Esophagus muscularis mucosa (tissue), 4 donors: ENCODE results near the gene ETF1. TPM values are rescaled to one million over a fixed set of nuclear protein-coding genes. Genes with fewer than 3 reads are reported as not detected.

Experiments used
- DNase-seq: peaks from one replicate; pipeline ENCODE4 v3.0.0-alpha.2; 2017; ENCODE audit errors: extremely low spot score
- H3K27ac ChIP-seq, 4 donors: fragments of 200-600 bp; sonication (generic); replicated peaks in 1 of 4; 1 replicate in 3 of 4; 2 replicates in 1 of 4; pipeline ENCODE4 v1.5.1; 2016 to 2019; ENCODE audit warnings: mild to moderate bottlenecking in 1 of 4
- H3K27me3 ChIP-seq, 4 donors: fragments of 200-600 bp; sonication (generic); one replicate each; pipeline versions ENCODE4 v1.5.1 to v1.6.0; 2016 to 2019
- H3K36me3 ChIP-seq, 4 donors: fragments of 200-600 bp; sonication (generic); one replicate each; pipeline ENCODE4 v1.5.1; 2016 to 2019
- H3K4me1 ChIP-seq, 4 donors: fragments of 200-600 bp; sonication (generic); one replicate each; pipeline ENCODE4 v1.5.1; 2016 to 2019
- H3K4me3 ChIP-seq, 4 donors: fragments of 200-600 bp; sonication (generic); 1 replicate in 2 of 4; 2 replicates in 2 of 4; pipeline ENCODE4 v1.5.1; 2016 to 2019; ENCODE audit warnings: mild to moderate bottlenecking in 4 of 4, moderate library complexity in 1 of 4
- H3K9me3 ChIP-seq, 4 donors: fragments of 200-600 bp; sonication (generic); 1 replicate in 3 of 4; 2 replicates in 1 of 4; pipeline ENCODE4 v1.5.1; 2016 to 2019
- CTCF ChIP-seq, 3 experiments: fragments of 200-600 bp in 2 of 3; fragments of 450-650 bp in 1 of 3; sonication (generic) in 2 of 3; IDR thresholded peaks; one replicate each; pipeline ENCODE4 v1.5.1; 2017 to 2019; ENCODE audit warnings: antibody characterized with exemption in 3 of 3, mild to moderate bottlenecking in 2 of 3, moderate library complexity in 1 of 3
- EP300 ChIP-seq: sonication (generic); formaldehyde crosslinking; IDR thresholded peaks from one replicate; pipeline ENCODE4 v1.6.1; 2017; ENCODE audit warnings: antibody characterized with exemption
- POLR2A ChIP-seq: fragments of 450-650 bp; IDR thresholded peaks from one replicate; pipeline ENCODE4 v1.6.1; 2017; ENCODE audit warnings: antibody characterized with exemption, moderate library complexity, mild to moderate bottlenecking, low read depth
- POLR2AphosphoS5 ChIP-seq, 2 donors: sonication (generic); formaldehyde crosslinking; IDR thresholded peaks; one replicate each; pipeline ENCODE4 v1.6.1; 2017; ENCODE audit warnings: antibody characterized with exemption in 2 of 2
- whole genome bisulfite sequencing: methylation state at CpG from one replicate; pipeline ENCODE4 v1.1.5; 2018; 5-methylcytosine and 5-hydroxymethylcytosine counted together
- intact Hi-C: fragments of 100-400 bp; cut with DNase I; formaldehyde crosslinking; loops from one replicate; pipeline ENCODE4 v1.15.1; 2023
- total RNA-seq, 4 donors: library from RNA; depleted of rRNA; stranded (reverse); fragments of >200 nt; gene quantifications; one replicate each; pipeline versions ENCODE4 v1.1.0 to v1.2.1, GENCODE V29; 2016

Gene ETF1
- total RNA-seq, 4 donors from 2014 or later = 90.5 to 154 (median 111) TPM

- Histone ChIP-seq H3K9me3 (no peaks in the 10 kb centered on the region), H3K4me1 (peaks cover 0 to 12% (median 4%) of the 10 kb centered on the region in 4 donors), H3K27me3 (no peaks in the 10 kb centered on the region), H3K27ac (no peak overlapping the region), H3K36me3 (peaks cover 71 to 100% (median 93%) of the 10 kb centered on the region in 4 donors), H3K4me3 (no peak overlapping the region)
- no peak for TF ChIP-seq POLR2AphosphoS5 (IDR thresholded peaks at IDR 0.05)
- TF ChIP-seq POLR2A = no peak
- TF ChIP-seq CTCF (IDR thresholded peaks at IDR 0.05) = no peak
- TF ChIP-seq EP300 = no peak
- intact Hi-C loops = no loop called here
- no peak for DNase-seq
- 71% methylated on average over 3 of the region's 3 CpGs for WGBS
These were observed 20.5 kb upstream of the ETF1 start for GRCh38 chr5:138563340-138564118.

GRCh38 chr5:138560971-138561370 lies 17.9 kb upstream of the ETF1 start:
- Histone ChIP-seq H3K27me3 (no peaks in the 10 kb centered on the region), H3K27ac (no peak overlapping the region), H3K36me3 (peaks cover 71 to 100% (median 94%) of the 10 kb centered on the region in 4 donors), H3K4me3 (no peak overlapping the region), H3K9me3 (no peaks in the 10 kb centered on the region), H3K4me1 (peaks cover 0 to 12% (median 4%) of the 10 kb centered on the region in 4 donors)
- 94% methylated on average over 6 of the region's 6 CpGs for WGBS
- no peak for DNase-seq
- intact Hi-C loops = no loop called here
- TF ChIP-seq POLR2A (no peak), EP300 (no peak), CTCF (IDR thresholded peaks at IDR 0.05) (no peak), POLR2AphosphoS5 (IDR thresholded peaks at IDR 0.05) (no peak)

- Histone ChIP-seq H3K4me3 (no peak overlapping the region), H3K36me3 (peaks cover 68 to 100% (median 94%) of the 10 kb centered on the region in 4 donors), H3K27ac (no peak overlapping the region), H3K27me3 (no peaks in the 10 kb centered on the region), H3K9me3 (no peaks in the 10 kb centered on the region), H3K4me1 (peaks cover 0 to 12% (median 4%) of the 10 kb centered on the region in 4 donors)
- WGBS = 84% methylated on average over 7 of the region's 7 CpGs
- no peak for DNase-seq
- TF ChIP-seq POLR2A = no peak
- TF ChIP-seq CTCF (IDR thresholded peaks at IDR 0.05) = no peak
- no peak for TF ChIP-seq POLR2AphosphoS5 (IDR thresholded peaks at IDR 0.05)
- no peak for TF ChIP-seq EP300
- intact Hi-C loops = no loop called here
These were observed 16.9 kb upstream of the ETF1 start for GRCh38 chr5:138559937-138560336.

GRCh38 chr5:138557677-138558076 lies 14.6 kb upstream of the ETF1 start:
- Histone ChIP-seq H3K27me3 (no peaks in the 10 kb centered on the region), H3K4me3 (no peak overlapping the region), H3K36me3 (peaks cover 63 to 97% (median 92%) of the 10 kb centered on the region in 4 donors), H3K4me1 (no peaks in the 10 kb centered on the region), H3K9me3 (no peaks in the 10 kb centered on the region), H3K27ac (no peak overlapping the region)
- no peak for DNase-seq
- TF ChIP-seq POLR2AphosphoS5 (IDR thresholded peaks at IDR 0.05) (no peak), POLR2A (no peak), CTCF (IDR thresholded peaks at IDR 0.05) (no peak), EP300 (no peak)
- intact Hi-C loops = no loop called here
- WGBS = 74% methylated on average over 2 of the region's 2 CpGs
